HG03135 (cell line): ENCODE results near the gene GABBR2.

Experiments used
- ATAC-seq: cut with Tn5 transposase; IDR thresholded peaks from one replicate; pipeline ENCODE4 v1.9.1; 2021; ENCODE audit warnings: mild to moderate bottlenecking, moderate library complexity; ENCODE audit not compliant: unreplicated experiment

The GABBR2 gene

GRCh38 chr9:98572054-98572627, 136.6 kb downstream of the GABBR2 start:
- no peak for ATAC-seq

- no peak for ATAC-seq
These were observed 137.1 kb downstream of the GABBR2 start for GRCh38 chr9:98571643-98572042.

- no peak for ATAC-seq
These were observed 137.9 kb downstream of the GABBR2 start for GRCh38 chr9:98570663-98571440.

GRCh38 chr9:98570055-98570454, 138.7 kb downstream of the GABBR2 start:
- ATAC-seq, result no peak

GRCh38 chr9:98569491-98569890, 139.2 kb downstream of the GABBR2 start:
- no peak for ATAC-seq

- no peak for ATAC-seq
These were observed 139.7 kb downstream of the GABBR2 start for GRCh38 chr9:98568909-98569469.

- ATAC-seq, result no peak
These were observed 140.4 kb downstream of the GABBR2 start for GRCh38 chr9:98568234-98568908.

GRCh38 chr9:98567540-98568233, 141.0 kb downstream of the GABBR2 start:
- ATAC-seq, result no peak

- ATAC-seq, result no peak
These were observed 143.3 kb downstream of the GABBR2 start for GRCh38 chr9:98565152-98566135.

GRCh38 chr9:98564714-98565113, 144.0 kb downstream of the GABBR2 start:
- no peak for ATAC-seq

GRCh38 chr9:98563988-98564387, 144.7 kb downstream of the GABBR2 start:
- no peak for ATAC-seq

- ATAC-seq, result no peak
These were observed 145.4 kb downstream of the GABBR2 start for GRCh38 chr9:98563212-98563907.

- no peak for ATAC-seq
These were observed 149.2 kb downstream of the GABBR2 start for GRCh38 chr9:98559561-98559960.

- ATAC-seq, result no peak
These were observed 150.2 kb downstream of the GABBR2 start for GRCh38 chr9:98558575-98558974.

GRCh38 chr9:98556511-98556910, 152.2 kb downstream of the GABBR2 start:
- ATAC-seq, result no peak

GRCh38 chr9:98555651-98556465, 152.9 kb downstream of the GABBR2 start:
- ATAC-seq, result no peak

GRCh38 chr9:98554752-98555151, 154.0 kb downstream of the GABBR2 start:
- ATAC-seq, result no peak

- ATAC-seq, result no peak
These were observed 156.4 kb downstream of the GABBR2 start for GRCh38 chr9:98552331-98552730.
